ENCODE measurements around the gene KRT36.

The KRT36 gene

GRCh38 chr17:41521574-41522261, 32.0 kb upstream of the KRT36 start:
- DNase-seq (ENCODE audit: low read depth, low spot score), result no peak

- no peak for DNase-seq (ENCODE audit: low read depth, low spot score)
Measured at GRCh38 chr17:41520821-41521521, 31.3 kb upstream of the KRT36 start.

- DNase-seq (ENCODE audit: low read depth, low spot score), result no peak
Measured at GRCh38 chr17:41519501-41520224, 30.0 kb upstream of the KRT36 start.

- DNase-seq (ENCODE audit: low read depth, low spot score), result no peak
Measured at GRCh38 chr17:41518789-41519449, 29.2 kb upstream of the KRT36 start, which contains the start of gene KRT15. KRT15 (minus strand) TSS chr17:41518890; CDS start chr17:41518827, 63 bp downstream.

- no peak for DNase-seq (ENCODE audit: low read depth, low spot score)
Measured at GRCh38 chr17:41518031-41518430, 28.3 kb upstream of the KRT36 start.

- DNase-seq (ENCODE audit: low read depth, low spot score), result no peak
Measured at GRCh38 chr17:41516830-41517283, 27.1 kb upstream of the KRT36 start.

GRCh38 chr17:41516147-41516829, 26.6 kb upstream of the KRT36 start:
- DNase-seq (ENCODE audit: low read depth, low spot score), result no peak

GRCh38 chr17:41513168-41513547, 23.4 kb upstream of the KRT36 start:
- no peak for DNase-seq (ENCODE audit: low read depth, low spot score)

GRCh38 chr17:41512546-41513167, 22.9 kb upstream of the KRT36 start:
- DNase-seq (ENCODE audit: low read depth, low spot score), result no peak

GRCh38 chr17:41511716-41512115, 22.0 kb upstream of the KRT36 start:
- no peak for DNase-seq (ENCODE audit: low read depth, low spot score)

- no peak for DNase-seq (ENCODE audit: low read depth, low spot score)
Measured at GRCh38 chr17:41511116-41511515, 21.4 kb upstream of the KRT36 start.

GRCh38 chr17:41510251-41511065, 20.7 kb upstream of the KRT36 start:
- no peak for DNase-seq (ENCODE audit: low read depth, low spot score)

GRCh38 chr17:41507315-41507880, 17.7 kb upstream of the KRT36 start:
- no peak for DNase-seq (ENCODE audit: low read depth, low spot score)

GRCh38 chr17:41505809-41506767, 16.4 kb upstream of the KRT36 start:
- DNase-seq (ENCODE audit: low read depth, low spot score), result no peak

GRCh38 chr17:41505007-41505808, 15.5 kb upstream of the KRT36 start, which contains the start of gene KRT13:
KRT13 (minus strand) TSS chr17:41505612; CDS start chr17:41505550, 62 bp downstream.
- no peak for DNase-seq (ENCODE audit: low read depth, low spot score)

- DNase-seq (ENCODE audit: low read depth, low spot score), result no peak
Measured at GRCh38 chr17:41504246-41504977, 14.7 kb upstream of the KRT36 start.

GRCh38 chr17:41503202-41503601, 13.5 kb upstream of the KRT36 start:
- no peak for DNase-seq (ENCODE audit: low read depth, low spot score)

All from iPS DF 19.7 (cell line).